MCF 10A (cell line): Measurements from ENCODE around the gene BLCAP. TPM values are rescaled to one million over a fixed set of nuclear protein-coding genes. Genes with fewer than 3 reads are reported as not detected.

ENCODE experiments used
- BruUV-seq: library from RNA; stranded (reverse); fragments of 400-500 nt; replicated peaks from 2 replicates; lab custom pipeline; 2021; lab: Mats Ljungman, UMichigan
- CTCF ChIA-PET: fragments of 300-600 bp; sonication (Branson Sonifier 250); formaldehyde crosslinking; extraction: SDS; loops from one replicate; lab custom pipeline; 2021; ENCODE audit warnings: antibody characterized with exemption, inconsistent platforms; lab: Yijun Ruan, JAX
- POLR2A ChIA-PET: fragments of 300-600, 350-650 bp; sonication (Branson Sonifier 250); formaldehyde crosslinking; extraction: SDS; loops from one replicate; lab custom pipeline; 2020; ENCODE audit warnings: antibody characterized with exemption, inconsistent platforms; lab: Yijun Ruan, JAX
- DNase-seq: peaks from one replicate; pipeline ENCODE4 v3.0.0-alpha.2; 2018; ENCODE audit not compliant: unreplicated experiment
- H3K27ac Mint-ChIP-seq: one replicate; pipeline ENCODE4 v1.8.0; 2022; ENCODE audit warnings: mild to moderate bottlenecking, low read depth, mixed read lengths; ENCODE audit not compliant: unreplicated experiment
- H3K27me3 Mint-ChIP-seq: one replicate; pipeline ENCODE4 v1.8.0; 2022; ENCODE audit warnings: mixed read lengths; ENCODE audit not compliant: insufficient read depth, unreplicated experiment
- H3K36me3 Mint-ChIP-seq: one replicate; pipeline ENCODE4 v1.8.0; 2022; ENCODE audit warnings: mild to moderate bottlenecking, moderate library complexity, mixed read lengths; ENCODE audit not compliant: insufficient read depth, unreplicated experiment
- H3K4me1 Mint-ChIP-seq: one replicate; pipeline ENCODE4 v1.8.0; 2022; ENCODE audit warnings: mixed read lengths; ENCODE audit not compliant: insufficient read depth, unreplicated experiment
- H3K4me3 Mint-ChIP-seq: one replicate; pipeline ENCODE4 v1.8.0; 2022; ENCODE audit warnings: mild to moderate bottlenecking, moderate library complexity, mixed read lengths; ENCODE audit not compliant: unreplicated experiment
- H3K9me3 Mint-ChIP-seq: one replicate; pipeline ENCODE4 v1.8.0; 2022; ENCODE audit warnings: mixed read lengths; ENCODE audit not compliant: unreplicated experiment
- CTCF ChIP-seq: fragments of 200-600 bp; IDR thresholded peaks from one replicate; pipeline ENCODE4 v1.8.0; 2022; ENCODE audit warnings: antibody characterized with exemption, mild to moderate bottlenecking; ENCODE audit not compliant: unreplicated experiment
- intact Hi-C: fragments of 100-400 bp; cut with micrococcal nuclease; formaldehyde crosslinking; loops from 2 replicates; pipeline ENCODE4 v1.14.1; 2022
- total RNA-seq: library from RNA; stranded (reverse); gene quantifications from 2 replicates; pipeline ENCODE4 v1.2.3, GENCODE V29; 2022

The BLCAP gene
- total RNA-seq, 1 experiment from 2014 or later: 105 TPM

- BruUV-seq: no TSS peak
- Mint-ChIP-seq H3K27ac (peak overlapping the region; percentile 11), H3K4me3 (peak overlapping the region; percentile 72), H3K4me1 (peaks cover 31% of the 10 kb centered on the region), H3K27me3 (no peaks in the 10 kb centered on the region), H3K36me3 (peaks cover 11% of the 10 kb centered on the region), H3K9me3 (no peaks in the 10 kb centered on the region)
- ChIA-PET POLR2A (interaction anchor here (0.6 to 7.9 kb wide), 17 partner anchors 9 to 505 kb away, joined by 3 to 184 read pairs (median 4); partner anchors contain the start of genes MANBAL, MROH8, RPN2 and RPRD1B), CTCF (interaction anchor here (1.5 to 10.4 kb wide), 5 partner anchors 250 to 334 kb away, joined by 4 to 191 read pairs (median 70); no protein-coding TSS in a partner anchor)
- intact Hi-C loops: loop anchor here (5.0 kb wide), 2 partner anchors 122 to 137 kb away; no protein-coding TSS in a partner anchor
- DNase-seq: no peak
- TF ChIP-seq CTCF: no peak
These were observed 1.7 kb upstream of the BLCAP start for GRCh38 chr20:37529214-37529967.

GRCh38 chr20:37528446-37529213 lies 954 bp upstream of the BLCAP start:
- DNase-seq: no peak
- BruUV-seq: TSS peak; percentile 70
- Mint-ChIP-seq H3K36me3 (peaks cover 11% of the 10 kb centered on the region), H3K4me3 (peak overlapping the region; percentile 72), H3K9me3 (no peaks in the 10 kb centered on the region), H3K4me1 (peaks cover 37% of the 10 kb centered on the region), H3K27me3 (no peaks in the 10 kb centered on the region), H3K27ac (peak overlapping the region; percentile 100)
- ChIA-PET CTCF (interaction anchor here (0.6 to 10.4 kb wide), 7 partner anchors 144 to 907 kb away, joined by 3 to 191 read pairs (median 6); partner anchors contain the start of gene SNHG17), POLR2A (interaction anchor here (0.6 to 7.9 kb wide), 23 partner anchors 10 to 505 kb away, joined by 3 to 184 read pairs (median 6); partner anchors contain the start of genes MANBAL, MROH8, RPN2 and RPRD1B)
- intact Hi-C loops: loop anchor here (5.0 kb wide), 2 partner anchors 121 to 136 kb away; no protein-coding TSS in a partner anchor
- no peak for TF ChIP-seq CTCF

GRCh38 chr20:37526839-37527637 lies 638 bp downstream of the BLCAP start:
- POLR2A ChIA-PET: interaction anchor here (0.6 to 7.9 kb wide), 37 partner anchors 10 to 908 kb away, joined by 3 to 184 read pairs (median 4); partner anchors contain the start of genes MANBAL, MROH8, RPN2 and SNHG17
- peaks cover 47% of the 10 kb centered on the region for H3K4me1 Mint-ChIP-seq
- intact Hi-C loops: loop anchor here (5.0 kb wide), 2 partner anchors 120 to 135 kb away; no protein-coding TSS in a partner anchor
- H3K4me3 Mint-ChIP-seq: peak overlapping the region; percentile 72
- no peaks in the 10 kb centered on the region for H3K27me3 Mint-ChIP-seq
- H3K27ac Mint-ChIP-seq: peak overlapping the region; percentile 100
- no peak for TF ChIP-seq CTCF
- H3K9me3 Mint-ChIP-seq: no peaks in the 10 kb centered on the region
- peaks cover 21% of the 10 kb centered on the region for H3K36me3 Mint-ChIP-seq
- TSS peak; percentile 70 for BruUV-seq
- DNase-seq: peak; percentile 55
- CTCF ChIA-PET: interaction anchor here (0.6 to 10.4 kb wide), 4 partner anchors 142 to 1093 kb away, joined by 3 to 191 read pairs (median 4); no protein-coding TSS in a partner anchor
